ENCODE results near the gene TMEM107.
"Not testable (repeated sequence)": the region's sequence is repeated elsewhere in the genome, so short reads cannot be mapped to it uniquely, and the experiment has no call there.

TMEM107 gene

GRCh38 chr17:8176197-8176940 is at the start of gene TMEM107:
Gene TMEM107 (minus strand): TSS chr17:8176380. CDS start chr17:8176286, 94 bp downstream.
- peak; percentile 78 for DNase-seq

- DNase-seq: no peak
Measured at GRCh38 chr17:8224891-8225812, 49.0 kb upstream of the TMEM107 start.

GRCh38 chr17:8223356-8224126 is 47.4 kb upstream of the TMEM107 start:
- DNase-seq: peak; percentile 67

- DNase-seq: peak; percentile 80
Measured at GRCh38 chr17:8222630-8223355, 46.6 kb upstream of the TMEM107 start.

GRCh38 chr17:8222380-8222629 is 46.1 kb upstream of the TMEM107 start:
- no peak for DNase-seq

- no peak for DNase-seq
Measured at GRCh38 chr17:8221663-8222379, 45.6 kb upstream of the TMEM107 start.

- DNase-seq: peak; percentile 68
Measured at GRCh38 chr17:8220783-8221662, 44.8 kb upstream of the TMEM107 start.

GRCh38 chr17:8214000-8214399 is 37.8 kb upstream of the TMEM107 start:
- not testable (repeated sequence) for DNase-seq

GRCh38 chr17:8212312-8213180 is 36.4 kb upstream of the TMEM107 start:
- no peak for DNase-seq

GRCh38 chr17:8210761-8211458 is 34.7 kb upstream of the TMEM107 start:
- no peak for DNase-seq

GRCh38 chr17:8209907-8210760 is 34.0 kb upstream of the TMEM107 start, which contains the start of gene AURKB:
Gene AURKB (minus strand): TSS chr17:8210575. CDS start chr17:8210224, 351 bp downstream.
- peak; percentile 93 for DNase-seq

GRCh38 chr17:8206536-8206935 is 30.4 kb upstream of the TMEM107 start:
- no peak for DNase-seq

- DNase-seq: no peak
Measured at GRCh38 chr17:8204761-8205555, 28.8 kb upstream of the TMEM107 start.

- DNase-seq: peak; percentile 76
Measured at GRCh38 chr17:8192070-8192815, 16.1 kb upstream of the TMEM107 start.

- no peak for DNase-seq
Measured at GRCh38 chr17:8190506-8190905, 14.3 kb upstream of the TMEM107 start.

- peak; percentile 95 for DNase-seq
Measured at GRCh38 chr17:8189711-8190477, 13.7 kb upstream of the TMEM107 start, which contains the start of gene BORCS6. Gene BORCS6 (minus strand): TSS chr17:8190180. CDS start chr17:8190140, 40 bp downstream.

Measured in NCI-H510A (cell line).